OCI-M1 (cell line): ENCODE results near the gene NSD2.
"Not testable (repeated sequence)": the region's sequence is repeated elsewhere in the genome, so short reads cannot be mapped to it uniquely, and the experiment has no call there.

Experiments
- DNase-seq: peaks from one replicate; lab custom pipeline; 2025; lab: John Stamatoyannopoulos, UW

NSD2 gene

GRCh38 chr4:1870578-1871443 lies at the start of gene NSD2:
NSD2 (plus strand) TSS chr4:1871393; CDS start chr4:1900655, 29,262 bp downstream.
- peak; percentile 92 for DNase-seq

- no peak for DNase-seq
Measured at GRCh38 chr4:1821679-1822567, 49.3 kb upstream of the NSD2 start.

- DNase-seq, result no peak
Measured at GRCh38 chr4:1822568-1823544, 48.3 kb upstream of the NSD2 start.

- DNase-seq, result no peak
Measured at GRCh38 chr4:1823545-1823932, 47.7 kb upstream of the NSD2 start.

- DNase-seq, result no peak
Measured at GRCh38 chr4:1824746-1825145, 46.4 kb upstream of the NSD2 start.

GRCh38 chr4:1825326-1825725 lies 45.9 kb upstream of the NSD2 start:
- no peak for DNase-seq

- DNase-seq, result no peak
Measured at GRCh38 chr4:1826531-1827350, 44.5 kb upstream of the NSD2 start.

GRCh38 chr4:1830234-1830633 lies 41.0 kb upstream of the NSD2 start:
- no peak for DNase-seq

- no peak for DNase-seq
Measured at GRCh38 chr4:1830642-1831228, 40.5 kb upstream of the NSD2 start.

GRCh38 chr4:1831331-1831730 lies 39.9 kb upstream of the NSD2 start:
- no peak for DNase-seq

- DNase-seq, result no peak
Measured at GRCh38 chr4:1832690-1833089, 38.5 kb upstream of the NSD2 start.

- no peak for DNase-seq
Measured at GRCh38 chr4:1833307-1834046, 37.7 kb upstream of the NSD2 start.

GRCh38 chr4:1834047-1834775 lies 37.0 kb upstream of the NSD2 start:
- no peak for DNase-seq

GRCh38 chr4:1835836-1836235 lies 35.4 kb upstream of the NSD2 start:
- DNase-seq, result not testable (repeated sequence)

GRCh38 chr4:1836650-1837049 lies 34.5 kb upstream of the NSD2 start:
- no peak for DNase-seq

GRCh38 chr4:1837069-1837468 lies 34.1 kb upstream of the NSD2 start:
- DNase-seq, result no peak

GRCh38 chr4:1839282-1839681 lies 31.9 kb upstream of the NSD2 start:
- DNase-seq, result no peak

GRCh38 chr4:1841201-1841886 lies 29.8 kb upstream of the NSD2 start:
- no peak for DNase-seq

- no peak for DNase-seq
Measured at GRCh38 chr4:1841887-1842210, 29.3 kb upstream of the NSD2 start.
